ENCODE measurements around the gene SYNPR.

Gene SYNPR

GRCh38 chr3:63493101-63493500 lies 215.0 kb downstream of the SYNPR start:
- H3K4me1 ChIP-seq: no peaks in the 10 kb centered on the region
- H3K27me3 ChIP-seq (ENCODE audit: control insufficient read depth, insufficient read depth, low read length): no peaks in the 10 kb centered on the region
- TF ChIP-seq CTCF (IDR thresholded peaks at IDR 0.05): no peak
- no peak overlapping the region for H3K9ac ChIP-seq
- no peaks in the 10 kb centered on the region for H3K79me2 ChIP-seq
- no peak overlapping the region for H3K4me2 ChIP-seq (ENCODE audit: low read length)
- H3K36me3 ChIP-seq (ENCODE audit: control insufficient read depth, insufficient read depth, low read length): no peaks in the 10 kb centered on the region
- no peak overlapping the region for H3K27ac ChIP-seq
- no peak overlapping the region for H2AFZ ChIP-seq
- no peak overlapping the region for H3K4me3 ChIP-seq (ENCODE audit: low read depth, low read length)
- H3K9me3 ChIP-seq (ENCODE audit: control insufficient read depth, low read length): no peaks in the 10 kb centered on the region

GRCh38 chr3:63494646-63495045 lies 216.5 kb downstream of the SYNPR start:
- H2AFZ ChIP-seq: no peak overlapping the region
- no peak overlapping the region for H3K27ac ChIP-seq
- H3K36me3 ChIP-seq (ENCODE audit: control insufficient read depth, insufficient read depth, low read length): no peaks in the 10 kb centered on the region
- no peak overlapping the region for H3K9ac ChIP-seq
- no peak overlapping the region for H3K4me2 ChIP-seq (ENCODE audit: low read length)
- TF ChIP-seq CTCF (IDR thresholded peaks at IDR 0.05): no peak
- no peaks in the 10 kb centered on the region for H3K27me3 ChIP-seq (ENCODE audit: control insufficient read depth, insufficient read depth, low read length)
- H3K79me2 ChIP-seq: no peaks in the 10 kb centered on the region
- no peak overlapping the region for H3K4me3 ChIP-seq (ENCODE audit: low read depth, low read length)
- no peaks in the 10 kb centered on the region for H3K4me1 ChIP-seq
- H3K9me3 ChIP-seq (ENCODE audit: control insufficient read depth, low read length): no peaks in the 10 kb centered on the region

- Histone ChIP-seq H3K4me2 (ENCODE audit: low read length) (no peak overlapping the region), H3K4me3 (ENCODE audit: low read depth, low read length) (no peak overlapping the region)
- TF ChIP-seq CTCF (IDR thresholded peaks at IDR 0.05): no peak
These were observed 219.5 kb downstream of the SYNPR start for GRCh38 chr3:63497641-63498040.

GRCh38 chr3:63500196-63500595 lies 222.1 kb downstream of the SYNPR start:
- Histone ChIP-seq H3K4me3 (ENCODE audit: low read depth, low read length) (no peak overlapping the region), H3K79me2 (no peaks in the 10 kb centered on the region), H2AFZ (no peak overlapping the region), H3K36me3 (ENCODE audit: control insufficient read depth, insufficient read depth, low read length) (no peaks in the 10 kb centered on the region), H3K4me1 (no peaks in the 10 kb centered on the region), H3K9ac (no peak overlapping the region), H3K27me3 (ENCODE audit: control insufficient read depth, insufficient read depth, low read length) (no peaks in the 10 kb centered on the region), H3K4me2 (ENCODE audit: low read length) (no peak overlapping the region), H3K27ac (no peak overlapping the region), H3K9me3 (ENCODE audit: control insufficient read depth, low read length) (no peaks in the 10 kb centered on the region)
- no peak for TF ChIP-seq CTCF (IDR thresholded peaks at IDR 0.05)

More at GRCh38 chr3:63497641-63498040, 219.5 kb downstream of the SYNPR start:
- no peak overlapping the region for H3K9ac ChIP-seq
- H3K79me2 ChIP-seq: no peaks in the 10 kb centered on the region
- H3K27ac ChIP-seq: no peak overlapping the region
- no peaks in the 10 kb centered on the region for H3K27me3 ChIP-seq (ENCODE audit: control insufficient read depth, insufficient read depth, low read length)
- H2AFZ ChIP-seq: no peak overlapping the region
- no peaks in the 10 kb centered on the region for H3K9me3 ChIP-seq (ENCODE audit: control insufficient read depth, low read length)
- no peaks in the 10 kb centered on the region for H3K4me1 ChIP-seq
- no peaks in the 10 kb centered on the region for H3K36me3 ChIP-seq (ENCODE audit: control insufficient read depth, insufficient read depth, low read length)

- no peaks in the 10 kb centered on the region for H3K36me3 ChIP-seq (ENCODE audit: control insufficient read depth, insufficient read depth, low read length)
- no peak overlapping the region for H3K27ac ChIP-seq
- H3K9me3 ChIP-seq (ENCODE audit: control insufficient read depth, low read length): no peaks in the 10 kb centered on the region
- H3K4me1 ChIP-seq: no peaks in the 10 kb centered on the region
- H3K4me3 ChIP-seq (ENCODE audit: low read depth, low read length): no peak overlapping the region
- TF ChIP-seq CTCF (IDR thresholded peaks at IDR 0.05): no peak
- H2AFZ ChIP-seq: no peak overlapping the region
- H3K9ac ChIP-seq: no peak overlapping the region
- H3K27me3 ChIP-seq (ENCODE audit: control insufficient read depth, insufficient read depth, low read length): no peaks in the 10 kb centered on the region
- H3K79me2 ChIP-seq: no peaks in the 10 kb centered on the region
- H3K4me2 ChIP-seq (ENCODE audit: low read length): no peak overlapping the region
These were observed 230.2 kb downstream of the SYNPR start for GRCh38 chr3:63508305-63508704.
